Stimulated activated CD4-positive, alpha-beta T cell treated with anti-CD3 and anti-CD28 coated beads, TNF-alpha, amount 100 ng/mL, for 4 hours (primary cell): ENCODE results near the gene AKR7A3.
"Not testable (repeated sequence)": the region's sequence is repeated elsewhere in the genome, so short reads cannot be mapped to it uniquely, and the experiment has no call there.

Experiments
- DNase-seq, 3 experiments: peaks; one replicate each; pipeline ENCODE4 v3.0.0-alpha.2; 2020; ENCODE audit warnings: low read depth in 3 of 3

Gene AKR7A3

DNA sequence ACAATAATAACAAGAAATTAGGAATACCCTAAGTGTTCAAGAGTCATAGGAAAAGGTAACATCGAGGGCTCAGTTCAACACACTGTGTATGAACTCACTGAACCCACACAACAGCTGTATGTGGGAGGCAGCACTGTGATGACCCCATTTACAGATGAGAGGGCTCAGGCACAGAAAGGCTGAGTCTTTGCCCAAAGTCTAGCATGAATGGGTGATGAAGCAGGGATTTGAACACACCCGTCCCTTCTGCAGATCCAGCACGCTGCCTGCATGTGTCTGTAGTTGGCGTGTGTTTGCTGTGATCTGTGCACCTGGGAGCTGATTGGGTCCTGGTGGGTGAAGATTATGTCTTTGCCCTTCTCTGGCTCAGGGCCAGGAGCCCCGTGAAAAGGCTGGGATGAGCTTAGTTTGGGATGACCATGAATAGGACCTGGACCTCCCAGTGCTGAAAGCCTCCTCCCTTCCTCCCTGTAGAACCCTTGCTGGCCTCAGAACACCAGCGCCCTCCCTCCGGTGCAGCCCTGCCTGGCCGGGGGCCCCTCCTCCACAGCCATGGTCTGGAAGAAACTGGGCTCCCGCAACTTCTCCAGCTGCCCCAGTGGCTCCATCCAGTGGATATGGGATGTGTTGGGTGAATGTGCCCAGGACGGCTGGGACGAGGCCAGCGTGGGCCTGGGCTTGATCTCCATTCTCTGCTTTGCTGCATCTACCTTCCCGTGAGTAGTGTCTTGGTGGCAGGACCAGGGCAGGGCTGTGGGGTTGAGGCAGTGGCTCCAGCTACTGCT lies 28.7 kb upstream of the AKR7A3 start:
- no peak for DNase-seq

DNA sequence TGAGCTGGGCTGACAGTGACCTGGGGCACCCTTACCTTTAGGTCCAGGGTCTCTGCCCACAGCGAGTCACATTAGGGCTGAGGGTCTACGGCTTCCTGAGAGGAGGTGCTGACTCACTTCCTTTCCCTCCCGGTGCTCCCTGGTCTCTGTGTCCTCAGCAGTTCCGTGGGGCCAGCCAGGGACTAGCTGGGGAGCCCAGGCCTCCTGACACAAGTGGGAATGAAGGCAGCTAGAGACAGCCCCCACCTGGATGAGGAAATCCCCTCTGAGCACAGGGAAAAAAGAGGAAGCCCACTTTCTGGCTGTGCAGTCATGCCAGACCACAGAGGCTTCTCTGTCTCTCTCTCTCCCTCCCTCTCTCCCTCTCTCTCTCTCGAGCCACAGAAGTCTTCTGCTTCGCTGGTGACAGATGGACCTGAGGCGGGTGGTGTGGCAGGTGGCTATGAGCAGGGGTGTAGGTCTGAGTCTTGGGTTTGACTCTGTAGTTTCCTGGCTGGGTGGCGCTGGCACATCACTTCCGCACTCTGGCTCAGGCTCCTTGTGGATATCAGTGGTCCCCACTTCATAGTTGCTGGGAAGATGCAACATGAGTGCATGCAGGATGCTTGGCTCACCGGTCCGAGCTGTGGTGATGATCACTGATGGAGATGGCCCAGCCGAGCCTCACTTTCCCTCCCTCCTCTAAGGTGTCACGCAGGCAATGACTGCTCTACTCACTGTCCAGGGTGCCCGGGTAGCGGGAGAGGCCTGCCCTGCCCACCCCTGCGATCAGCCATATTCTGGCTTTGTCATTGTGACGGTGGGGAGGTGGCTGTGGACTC lies 27.0 kb upstream of the AKR7A3 start:
- no peak for DNase-seq

DNA sequence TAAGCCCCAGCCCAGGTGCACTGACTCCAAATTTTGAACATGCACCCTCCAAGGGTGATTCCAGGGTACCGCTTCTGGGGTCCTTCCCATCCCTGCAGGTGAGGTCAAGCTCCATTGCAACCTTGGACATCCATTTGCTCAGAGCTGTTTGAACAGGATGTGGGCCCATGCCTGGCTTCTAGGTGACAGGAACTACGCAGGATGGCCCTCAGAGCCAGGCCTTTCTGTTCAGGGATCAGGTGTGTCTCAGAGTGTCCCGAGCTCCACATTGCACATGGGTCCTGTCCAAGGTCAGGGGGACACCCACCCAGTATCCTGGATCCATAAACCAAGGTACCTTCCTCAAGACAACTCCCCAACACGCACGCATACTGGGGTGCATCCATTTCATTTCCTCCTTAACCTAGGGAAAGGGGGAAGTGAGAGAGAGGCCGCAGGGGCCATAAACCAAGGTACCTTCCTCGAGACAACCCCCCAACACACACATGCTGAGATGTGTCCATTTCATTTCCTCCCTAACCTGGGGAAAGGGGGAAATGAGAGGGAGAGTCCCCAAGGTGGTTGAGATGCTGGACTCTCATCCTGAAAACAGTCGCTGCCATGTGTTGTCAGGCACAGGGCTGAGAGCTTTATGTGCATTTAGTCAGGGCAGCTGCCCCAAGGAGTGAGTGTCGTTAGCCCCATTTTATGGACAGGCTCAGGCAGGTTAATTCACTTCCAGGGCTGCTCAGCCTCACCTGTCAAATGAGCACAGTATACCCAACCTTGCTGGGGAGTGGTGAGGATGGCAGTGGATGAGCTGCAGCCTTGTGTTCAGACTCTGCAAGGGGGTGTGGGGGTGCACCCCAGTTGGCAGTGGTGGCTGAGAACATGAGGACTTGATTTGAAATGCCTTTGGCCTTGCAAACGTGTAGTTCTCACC lies 25.7 kb upstream of the AKR7A3 start:
- no peak for DNase-seq

DNA sequence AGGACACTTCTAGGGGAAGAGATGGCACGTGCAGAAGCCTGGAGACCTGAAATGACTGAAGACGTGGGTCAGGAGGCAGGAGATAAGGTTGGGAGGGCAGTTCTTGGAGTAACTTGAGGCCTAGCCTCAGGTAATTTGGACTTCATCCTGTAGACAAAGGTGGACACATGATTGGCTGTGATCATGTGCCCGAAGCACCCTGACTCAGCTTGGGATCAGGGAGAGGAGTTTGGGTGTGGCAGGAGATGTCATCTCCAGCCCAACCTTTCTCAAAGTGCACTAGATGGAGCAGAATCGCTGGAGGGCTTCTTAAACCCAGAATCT lies 25.0 kb upstream of the AKR7A3 start:
- no peak for DNase-seq

DNA sequence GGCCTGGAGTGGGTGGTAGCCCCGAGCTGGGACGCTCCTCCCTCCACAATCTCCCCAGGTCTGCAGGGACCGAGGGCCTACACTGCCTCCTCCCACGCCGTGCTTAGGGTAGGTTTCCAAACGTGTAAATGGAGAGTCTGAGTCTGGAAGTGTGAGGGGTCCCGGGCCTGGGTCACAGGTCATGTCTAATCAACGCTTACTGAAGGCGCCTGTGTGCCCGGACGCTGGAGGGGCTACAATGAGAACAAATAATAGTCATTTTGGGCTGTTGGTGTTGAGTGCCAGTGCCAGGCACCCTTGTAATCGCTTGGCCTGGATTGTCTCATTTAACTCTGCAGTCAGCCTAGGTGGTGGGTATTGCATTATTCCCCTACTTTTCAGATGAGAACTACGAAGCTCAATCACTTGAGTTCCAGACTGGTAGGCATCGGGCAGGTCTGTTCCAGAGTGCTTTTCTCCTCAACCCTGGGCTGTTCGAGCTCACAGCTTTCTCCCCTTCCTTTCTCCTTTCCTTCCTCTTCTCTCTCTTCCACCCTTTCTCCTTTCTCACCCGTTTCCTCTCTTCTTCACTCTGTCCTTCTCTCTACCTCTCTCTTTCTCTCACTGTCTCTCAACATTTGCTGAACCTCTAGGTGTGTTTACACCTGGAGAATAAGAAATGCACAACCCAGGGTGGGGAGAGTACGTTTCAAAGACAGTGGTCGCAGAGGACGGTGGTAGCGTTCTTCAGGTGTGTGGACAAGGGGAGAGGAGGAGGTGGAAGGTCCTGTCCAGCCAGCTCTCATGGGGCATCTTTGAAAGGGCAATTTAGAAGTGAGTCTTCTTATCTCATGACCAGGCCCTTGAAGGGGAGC lies 24.4 kb upstream of the AKR7A3 start:
- DNase-seq, result peak in 1 of 3 experiments; percentile 6

DNA sequence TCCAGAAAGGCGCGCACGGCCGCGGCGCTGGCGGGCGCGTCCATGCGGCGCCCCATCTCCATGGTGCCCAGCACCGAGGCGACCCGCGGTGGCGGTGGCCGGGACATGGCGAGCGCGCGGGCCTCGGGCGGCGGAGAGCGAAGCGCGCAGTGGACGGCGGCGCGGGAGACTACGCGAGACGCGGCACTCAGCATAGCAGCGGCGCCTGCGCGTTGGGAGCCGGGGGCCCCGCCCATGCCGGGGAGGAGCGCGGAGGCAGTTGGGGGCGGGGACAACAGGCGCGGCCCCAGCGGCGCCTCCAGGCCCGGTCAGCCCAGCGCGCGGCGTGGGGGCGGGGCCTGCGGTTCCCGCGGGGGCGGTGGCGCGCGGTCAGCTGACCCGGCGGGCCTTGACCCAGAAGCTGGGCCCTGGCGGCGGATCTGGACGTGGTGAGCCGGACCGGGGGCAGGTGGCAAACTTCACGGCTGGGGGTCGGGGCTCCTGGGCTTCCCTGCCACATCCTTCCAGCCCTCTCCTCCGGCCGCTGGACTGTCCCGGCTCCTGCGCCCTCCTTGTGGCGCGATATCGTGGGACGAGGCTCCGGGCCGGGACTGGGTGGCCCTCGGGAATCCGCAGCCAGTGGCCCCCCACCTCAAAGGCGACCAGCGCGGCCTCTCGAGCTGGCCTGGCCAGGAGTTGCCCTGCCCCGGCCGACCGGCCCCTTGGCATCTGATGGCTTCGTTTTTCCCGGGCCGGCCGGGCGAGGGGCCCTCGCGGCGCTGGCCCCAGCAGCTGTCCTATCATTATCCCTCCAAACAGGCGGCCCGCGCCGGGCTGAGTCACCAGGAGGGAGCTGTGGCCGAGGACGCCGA lies 23.6 kb upstream of the AKR7A3 start, which contains the start of the genes AKR7A2 and SLC66A1:
Gene AKR7A2 (minus strand): TSS at position 214 of the 851 bp plus-strand sequence. CDS start 20 bp downstream, at position 194.
Gene SLC66A1 (plus strand): TSS at position 396 of the 851 bp plus-strand sequence. CDS start 5,352 bp downstream, outside the sequence.
- DNase-seq, result peak; percentile 81 to 85 (median 84)

DNA sequence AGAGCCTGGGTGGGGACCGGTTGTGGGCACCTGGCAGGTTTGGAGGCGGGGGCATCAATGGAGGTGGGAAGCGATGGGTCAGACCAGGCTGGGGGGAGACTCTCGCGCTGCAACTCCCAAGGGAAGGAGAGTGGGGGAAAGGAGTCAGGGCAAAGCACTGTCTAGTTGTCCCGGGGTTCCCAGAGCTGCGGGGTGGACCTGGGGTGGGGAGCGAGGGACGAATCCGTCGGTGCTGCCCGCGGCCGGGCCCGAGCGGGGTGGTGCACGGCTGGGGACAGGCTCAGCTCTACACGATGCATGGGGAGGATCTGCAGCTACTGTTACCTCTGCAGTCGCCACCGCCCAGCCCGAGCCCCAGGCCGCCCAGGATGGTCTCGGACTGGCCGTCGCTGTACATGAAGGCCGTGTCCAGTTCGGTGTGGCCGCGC lies 22.9 kb upstream of the AKR7A3 start:
- DNase-seq, result no peak

DNA sequence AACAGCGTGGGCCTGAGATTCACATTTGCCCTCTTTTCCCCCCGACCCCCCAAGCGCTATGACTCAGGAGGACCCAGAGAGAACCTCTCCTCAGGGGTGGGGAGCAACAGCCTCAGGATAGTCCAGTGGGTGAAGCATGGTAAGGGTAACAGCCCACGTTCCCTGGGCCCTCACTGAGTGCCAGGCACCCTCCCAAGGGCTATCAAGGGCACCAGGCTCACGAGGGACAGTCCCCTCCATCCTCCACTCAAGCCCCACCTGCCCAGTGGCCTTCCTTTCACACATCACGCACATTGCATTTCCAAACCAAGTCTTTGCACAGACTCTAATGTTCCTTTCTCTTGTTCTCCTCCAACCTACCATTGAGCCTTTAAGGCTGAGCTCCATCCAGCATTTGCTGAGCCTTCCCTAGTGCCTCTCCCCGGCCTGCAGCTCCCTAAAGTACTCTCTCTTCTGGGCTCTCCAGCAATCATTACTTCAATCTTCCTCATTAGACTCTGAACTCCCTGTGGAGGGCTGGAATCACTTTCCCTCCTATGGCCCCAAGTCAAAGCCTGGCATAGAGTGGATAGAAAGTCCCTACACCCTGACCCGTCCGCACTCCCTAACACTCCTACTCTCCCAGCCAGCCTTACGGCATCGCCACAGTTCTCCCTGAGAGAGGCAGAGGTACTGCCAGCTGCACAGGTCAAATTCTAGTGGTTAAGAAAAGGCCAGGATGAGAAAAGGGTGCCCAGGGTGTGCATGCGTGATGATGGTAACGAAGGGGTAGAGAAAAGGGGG lies 22.3 kb upstream of the AKR7A3 start:
- DNase-seq, result no peak

DNA sequence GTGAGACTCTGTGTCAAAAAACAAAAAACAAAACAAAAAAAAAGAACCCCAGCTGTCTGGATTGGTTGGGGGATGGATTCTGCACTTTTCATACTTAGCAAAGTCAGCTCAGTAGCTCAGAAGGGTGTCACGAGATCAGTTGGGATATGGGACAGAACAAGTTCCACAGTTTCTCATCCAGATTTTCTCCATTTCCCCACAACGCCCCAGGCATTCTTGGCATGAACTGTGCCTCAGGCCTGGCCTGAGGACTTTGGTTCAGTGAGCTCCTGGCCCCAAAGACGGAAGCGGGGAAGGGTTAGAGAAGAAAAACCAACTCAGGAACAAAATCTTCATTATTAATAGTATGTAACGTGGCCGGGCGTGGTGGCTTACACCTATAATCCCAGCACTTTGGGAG lies 21.5 kb upstream of the AKR7A3 start:
- DNase-seq, result no peak

DNA sequence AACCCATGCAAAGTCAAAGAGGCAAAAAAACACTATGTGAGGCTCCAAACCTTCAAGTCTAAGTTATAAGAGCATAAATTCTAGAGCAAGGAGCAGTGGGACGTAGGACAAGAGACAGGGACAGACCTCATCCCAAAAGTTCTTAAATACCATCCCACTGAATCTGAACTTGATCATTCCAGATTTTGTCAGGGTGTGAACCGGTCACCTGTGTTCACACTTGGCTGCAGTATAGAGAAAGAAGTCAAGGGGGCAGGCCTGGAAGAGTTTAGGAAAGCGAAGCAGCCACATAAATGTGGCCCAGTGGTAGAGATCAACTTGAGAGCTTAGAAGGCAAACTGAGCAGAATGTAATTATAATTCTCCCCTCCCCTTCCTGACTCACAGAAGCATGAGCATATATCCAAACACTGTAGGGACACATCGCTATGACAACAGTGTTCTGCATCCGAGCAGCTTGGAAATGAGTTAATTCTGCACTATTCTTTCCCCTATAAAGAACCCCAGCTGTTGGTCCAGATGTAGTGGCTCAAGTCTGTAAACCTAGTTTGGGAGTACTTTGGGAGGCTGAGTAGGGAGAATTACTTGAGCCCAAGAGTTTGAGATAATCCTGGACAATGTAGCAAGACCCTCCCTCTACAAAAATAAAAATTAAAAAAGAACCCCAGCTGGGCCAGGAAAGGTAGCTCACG lies 20.7 kb upstream of the AKR7A3 start:
- no peak for DNase-seq

DNA sequence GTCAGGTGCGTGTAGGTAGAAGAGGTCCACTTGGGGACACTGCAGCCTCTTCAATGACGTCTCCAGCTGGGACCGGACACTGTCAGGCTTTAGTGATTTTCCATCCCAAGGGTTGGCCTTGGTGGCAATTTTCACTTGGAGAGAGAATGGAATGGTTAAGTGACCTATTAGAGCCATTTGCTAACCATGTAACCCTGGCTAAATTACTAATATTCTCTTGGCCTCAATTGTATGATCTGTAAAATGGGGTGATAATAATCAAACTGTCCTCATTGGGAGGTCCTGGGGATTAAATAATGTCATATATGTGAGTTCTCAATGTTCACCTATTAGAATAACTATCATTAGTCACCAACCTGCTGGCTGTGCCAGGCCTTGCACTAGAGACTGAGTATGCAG lies 19.9 kb upstream of the AKR7A3 start:
- no peak for DNase-seq

DNA sequence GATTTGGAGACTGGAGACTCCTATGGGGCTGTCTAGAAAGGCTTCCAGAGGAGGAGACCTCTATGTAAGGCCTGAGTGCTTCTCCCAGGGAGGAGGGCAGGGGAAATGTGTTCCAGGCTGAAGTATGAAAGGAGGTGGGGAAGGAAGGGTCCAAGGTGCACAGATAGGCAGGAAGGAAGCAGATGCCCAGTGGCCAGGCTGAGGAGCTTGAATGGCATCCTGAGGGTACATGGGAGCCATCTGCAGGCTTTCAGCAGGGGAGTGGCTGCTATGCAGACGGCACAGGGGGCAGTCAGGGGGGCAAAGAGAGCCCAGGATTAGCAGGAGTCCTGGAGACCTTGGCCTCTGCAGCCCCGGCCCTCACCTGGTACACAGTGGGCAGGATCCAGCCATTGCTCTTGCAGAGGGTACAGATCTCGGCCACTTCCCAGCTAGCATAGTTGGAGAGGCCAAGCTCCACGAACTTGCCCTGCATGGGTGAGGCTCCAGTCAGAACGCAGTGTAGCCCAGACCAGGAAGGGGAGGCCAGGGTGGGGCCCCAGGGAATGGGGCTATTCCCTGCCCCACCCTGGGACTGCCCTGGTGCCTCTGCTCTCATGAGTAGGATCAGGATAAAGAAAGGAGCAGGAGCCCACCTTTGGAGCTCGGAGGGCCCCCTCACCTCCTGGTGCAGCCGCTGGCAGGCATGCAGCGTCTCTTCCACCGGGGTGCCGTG lies 19.4 kb upstream of the AKR7A3 start:
- DNase-seq, result no peak

DNA sequence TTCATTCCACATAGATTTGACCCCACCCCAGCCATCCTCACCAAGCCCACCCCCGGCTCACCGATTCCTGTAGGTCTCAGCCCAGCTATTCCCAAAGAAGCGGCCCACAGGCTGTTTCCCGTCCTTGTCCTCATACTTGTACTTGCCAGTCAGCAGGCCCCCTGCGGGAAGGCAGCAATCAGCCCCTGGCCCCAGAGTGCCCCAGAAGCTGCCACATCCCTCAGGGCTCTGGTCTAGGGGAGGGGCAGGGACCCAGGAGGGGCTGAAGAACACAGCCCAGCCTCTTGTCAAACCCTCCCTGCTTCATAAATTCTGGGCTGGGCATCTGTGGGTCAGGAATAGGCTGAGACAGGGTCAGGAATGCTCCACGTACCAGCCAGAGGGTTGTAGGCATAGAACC lies 18.4 kb upstream of the AKR7A3 start:
- no peak for DNase-seq

DNA sequence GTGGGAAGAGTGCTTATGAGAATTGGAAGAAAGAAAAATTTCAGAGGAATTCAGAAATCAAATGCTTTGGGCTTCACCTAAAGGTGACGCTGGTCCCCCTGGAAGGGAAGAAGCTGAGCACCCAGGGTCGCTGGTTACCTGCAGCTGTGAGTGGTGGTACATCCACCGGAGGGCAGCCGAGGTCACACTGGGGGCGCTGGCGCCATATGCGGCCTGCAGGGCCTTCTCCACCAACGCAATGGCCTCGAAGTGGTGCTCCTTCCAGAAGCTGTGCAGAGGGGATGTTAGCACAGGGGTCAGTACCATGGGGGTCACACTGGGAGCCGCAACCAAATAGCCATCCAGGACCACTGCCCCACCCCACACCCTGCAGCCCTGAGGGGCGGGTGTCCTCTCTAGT lies 17.3 kb upstream of the AKR7A3 start:
- no peak for DNase-seq

DNA sequence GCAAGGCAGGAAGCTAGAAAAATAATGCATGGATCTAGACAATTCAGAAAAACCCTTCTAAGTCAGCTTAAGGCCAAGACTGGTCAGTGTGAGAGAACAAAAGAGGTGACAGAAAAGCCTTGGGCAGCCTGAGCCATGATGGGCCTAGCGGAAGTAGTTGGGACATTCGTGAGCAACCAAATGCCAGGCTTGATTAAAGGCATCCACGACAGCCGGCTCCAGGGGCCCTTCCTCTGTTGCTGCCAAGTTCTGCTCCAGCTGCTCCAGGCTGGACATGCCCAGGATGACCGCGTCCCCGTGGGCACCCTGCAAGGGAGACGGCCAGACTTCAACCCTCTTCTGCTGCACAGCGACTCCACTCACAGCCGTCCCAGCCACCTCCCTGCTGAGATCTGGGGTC lies 15.5 kb upstream of the AKR7A3 start:
- not testable (repeated sequence) for DNase-seq

DNA sequence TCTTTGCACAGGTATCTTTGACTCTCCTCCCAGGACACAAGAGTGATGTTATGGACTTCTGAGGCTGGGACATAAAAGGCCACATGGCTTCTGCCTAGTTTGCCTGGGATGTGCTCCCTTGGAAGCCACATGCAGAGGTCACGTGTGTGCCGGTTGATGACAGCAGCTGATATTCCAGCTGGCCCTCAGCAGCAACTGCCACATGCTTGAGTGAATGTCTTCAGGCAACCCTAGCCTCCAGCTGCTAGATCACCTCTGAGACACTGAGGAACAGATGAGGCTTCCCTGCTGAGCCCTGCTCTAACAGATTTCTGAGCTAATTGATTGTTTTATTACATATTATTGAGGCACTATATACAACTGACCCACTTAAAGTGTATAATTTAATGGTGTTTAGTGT lies 11.6 kb upstream of the AKR7A3 start:
- no peak for DNase-seq

DNA sequence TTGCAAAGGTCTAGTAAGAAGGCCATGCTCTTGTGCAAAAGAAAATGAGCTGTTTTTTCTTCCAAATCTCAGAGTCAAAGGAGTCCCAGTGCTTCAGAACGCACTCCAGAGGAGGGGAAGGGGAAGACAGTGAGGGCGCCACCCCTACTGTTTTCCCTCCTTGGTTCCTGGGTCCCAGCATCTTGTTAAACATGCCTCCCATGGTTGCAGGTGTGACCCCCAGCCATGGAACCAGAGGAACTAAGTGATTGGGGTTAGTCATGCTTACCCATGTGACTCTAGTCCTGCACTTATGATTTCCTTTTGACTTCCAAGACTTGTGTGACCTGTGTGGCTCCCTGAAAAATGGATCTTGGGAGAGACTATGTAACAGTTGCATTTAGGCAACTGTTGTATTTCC lies 6.1 kb upstream of the AKR7A3 start:
- DNase-seq, result no peak

DNA sequence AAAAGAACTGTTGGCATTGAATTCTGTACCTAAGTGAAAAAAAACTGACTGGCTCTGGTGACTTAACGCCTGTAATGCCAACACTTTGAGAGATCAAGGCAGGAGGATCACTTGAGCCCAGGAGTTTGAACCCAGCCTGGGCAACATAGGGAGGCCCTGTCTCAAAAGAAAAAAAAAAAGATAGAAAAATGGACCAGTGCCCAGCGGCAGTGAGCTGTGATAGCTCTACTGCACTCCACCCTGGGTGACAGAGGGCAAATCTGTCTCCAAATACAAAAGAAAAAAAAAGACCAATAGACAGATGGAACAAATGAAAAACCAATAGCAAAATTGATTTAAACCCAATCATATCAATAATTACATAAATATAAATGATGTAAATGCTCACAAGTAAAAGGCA lies 674 bp upstream of the AKR7A3 start:
- no peak for DNase-seq
